ENCODE data around the gene DIABLO.
A peak's percentile ranks its signal among the peaks of the same experiment; 100 is the strongest.
"Not testable (repeated sequence)": the region's sequence is repeated elsewhere in the genome, so short reads cannot be mapped to it uniquely, and the experiment has no call there.

DIABLO gene

DNA sequence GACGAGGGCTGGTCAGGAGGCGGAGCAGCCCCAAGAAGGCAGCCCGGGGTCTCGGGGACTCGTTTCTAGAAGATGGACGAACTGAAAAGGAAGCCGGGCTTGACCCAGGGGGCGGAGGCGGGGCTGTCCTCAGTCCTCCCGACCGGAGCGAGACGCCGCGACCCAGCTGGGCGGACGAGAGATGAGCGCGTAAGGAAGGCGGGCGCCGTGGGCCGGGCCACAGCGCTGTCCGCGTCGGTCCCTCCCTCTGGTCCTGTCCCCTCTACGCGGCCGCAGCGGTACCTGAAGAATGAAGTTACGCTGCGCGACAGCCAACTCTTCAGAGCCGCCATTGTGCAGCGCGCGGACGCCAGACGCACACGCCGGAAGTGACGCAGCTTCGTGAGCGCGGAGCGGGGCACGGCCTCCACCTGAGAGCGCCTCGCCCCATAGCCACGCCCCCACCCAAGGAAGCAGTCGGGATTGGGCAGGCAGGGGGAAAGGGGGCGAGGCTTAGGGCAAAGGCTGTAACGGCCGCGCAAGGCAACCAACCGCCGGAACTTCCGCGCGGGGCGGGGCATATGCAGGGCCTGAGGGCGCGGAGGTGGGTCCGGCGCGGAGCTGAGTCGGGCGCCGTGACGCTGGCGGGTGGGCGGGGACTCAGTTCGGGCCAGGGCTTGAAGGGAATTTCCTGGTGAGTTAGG lies at the start of gene DIABLO:
DIABLO (minus strand) TSS at position 370 of the 683 bp plus-strand sequence; CDS start at position 332, 38 bp downstream.
- peak; percentile 100 for DNase-seq

DNA sequence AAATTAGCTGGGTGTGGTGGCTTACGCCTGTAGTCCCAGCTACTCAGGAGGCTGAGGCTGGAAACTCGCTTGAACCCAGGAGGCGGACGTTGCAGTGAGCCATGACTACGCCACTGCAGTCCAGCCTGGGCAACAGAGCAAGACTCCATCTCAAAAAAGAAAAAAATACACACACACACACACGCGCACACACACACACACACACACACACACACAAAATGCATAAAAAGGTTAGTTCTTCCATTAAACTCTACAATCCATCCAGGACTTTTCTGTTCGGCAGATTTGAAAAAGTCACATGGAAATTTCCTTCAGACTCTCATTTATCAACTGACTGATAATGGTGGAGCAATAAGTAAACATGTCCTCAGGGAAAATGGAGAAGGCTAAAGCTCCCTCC lies 49.6 kb upstream of the DIABLO start:
- DNase-seq = no peak

DNA sequence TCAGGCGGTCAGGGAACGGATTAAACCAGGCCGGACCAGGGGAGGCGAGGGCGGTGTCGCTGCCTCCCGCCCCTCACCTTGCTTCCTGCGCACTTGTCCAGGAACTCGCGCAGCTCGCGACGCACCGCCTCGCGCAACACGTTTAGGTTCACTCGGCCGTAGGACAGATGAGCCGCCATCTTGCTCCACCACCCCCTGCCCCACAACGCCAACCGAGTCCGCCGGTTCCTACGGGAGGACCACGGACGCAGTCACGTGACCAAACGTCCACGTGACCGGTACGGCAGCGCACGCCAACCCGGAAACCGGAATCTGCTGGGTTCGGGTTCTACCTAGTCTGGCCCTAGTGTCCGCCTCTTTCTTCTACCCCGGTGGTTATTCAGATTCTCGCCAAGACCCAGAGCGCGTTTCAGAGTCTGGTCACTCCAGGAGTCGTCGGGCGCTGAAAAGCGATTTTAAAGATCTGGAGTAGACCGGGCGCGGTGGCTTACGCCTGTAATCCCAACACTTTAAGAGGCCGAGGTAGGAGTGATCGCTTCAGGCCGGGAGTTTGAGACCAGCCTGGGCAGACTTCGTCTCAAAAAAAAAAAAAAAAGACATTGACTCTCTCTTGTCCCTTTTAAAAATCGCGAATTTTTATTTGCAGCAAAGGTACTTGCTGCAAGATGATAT lies 40.5 kb upstream of the DIABLO start, which contains the start of gene VPS33A:
VPS33A (minus strand) TSS at position 265 of the 672 bp plus-strand sequence; CDS start at position 179, 86 bp downstream.
- DNase-seq = peak; percentile 92

DNA sequence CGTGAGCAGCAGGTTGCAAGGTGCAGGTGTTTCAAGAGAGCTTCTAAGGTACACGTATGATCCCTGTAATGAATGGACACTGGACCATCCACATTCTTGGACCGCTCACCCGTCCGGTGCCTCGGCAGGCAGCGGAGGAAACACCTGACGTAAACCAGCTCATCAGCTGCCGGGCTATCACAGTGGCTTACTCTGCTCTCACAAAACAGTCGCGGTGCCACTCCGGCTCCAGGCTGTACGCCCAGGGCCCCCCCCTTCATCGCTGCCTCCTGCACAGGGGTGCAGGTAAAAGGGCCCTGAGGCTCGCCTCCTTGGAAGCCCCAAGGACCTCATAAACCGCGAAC lies 40.0 kb upstream of the DIABLO start:
- DNase-seq = no peak

DNA sequence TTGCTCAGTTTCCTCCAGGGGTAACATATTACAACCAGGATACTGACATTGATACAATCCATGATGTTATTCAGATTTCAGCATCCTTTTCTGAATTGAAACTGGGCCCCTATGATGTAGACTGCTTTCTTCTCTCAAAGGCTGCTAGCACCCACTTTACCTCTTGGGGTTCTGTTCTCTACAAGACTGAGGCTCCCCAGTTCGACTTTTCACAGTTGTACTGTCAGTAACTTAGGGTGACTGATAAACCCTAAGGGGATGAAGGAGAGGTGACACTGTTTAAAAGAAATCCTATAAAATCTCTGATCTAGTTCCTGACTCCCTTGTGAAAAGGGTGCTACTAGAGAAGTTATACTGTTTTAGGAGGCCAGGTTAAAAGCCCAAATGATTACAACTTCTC lies 39.6 kb upstream of the DIABLO start:
- no peak for DNase-seq

DNA sequence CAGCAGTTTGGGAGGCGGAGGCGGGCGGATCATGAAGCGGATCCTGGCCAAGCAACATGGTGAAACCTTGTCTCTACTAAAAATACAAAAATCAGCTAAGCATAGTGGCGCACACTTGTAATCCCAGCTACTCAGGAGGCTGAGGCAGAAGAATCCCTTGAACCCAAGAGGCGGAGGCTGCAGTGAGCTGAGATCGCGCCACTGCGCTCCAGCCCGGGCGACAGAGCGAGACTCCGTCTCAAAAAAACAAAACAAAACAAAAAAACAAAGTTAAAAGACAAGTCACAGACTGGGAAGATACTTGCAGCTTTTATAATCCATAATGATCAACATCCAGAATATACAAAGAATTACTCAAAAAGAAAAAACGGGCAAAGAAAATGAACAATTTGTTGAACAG lies 34.9 kb upstream of the DIABLO start:
- not testable (repeated sequence) for DNase-seq

DNA sequence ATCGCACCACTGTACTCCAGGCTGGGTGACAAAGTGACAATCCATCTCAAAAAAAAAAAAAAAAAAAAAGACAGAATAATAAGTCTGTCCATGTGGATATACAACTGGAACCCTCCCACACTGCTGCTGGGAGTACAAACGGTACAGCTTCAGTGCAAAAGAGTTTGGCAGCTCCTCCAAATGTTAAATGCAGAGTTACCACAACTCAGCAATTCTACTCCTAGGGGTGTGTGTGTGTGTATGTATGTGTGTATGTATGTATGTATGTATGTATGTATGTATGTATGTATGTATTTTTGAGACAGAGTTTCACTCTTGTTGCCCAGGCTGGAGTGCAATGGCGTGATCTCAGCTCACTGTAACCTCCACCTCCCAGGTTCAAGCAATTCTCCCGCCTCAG lies 33.1 kb upstream of the DIABLO start:
- DNase-seq = not testable (repeated sequence)

DNA sequence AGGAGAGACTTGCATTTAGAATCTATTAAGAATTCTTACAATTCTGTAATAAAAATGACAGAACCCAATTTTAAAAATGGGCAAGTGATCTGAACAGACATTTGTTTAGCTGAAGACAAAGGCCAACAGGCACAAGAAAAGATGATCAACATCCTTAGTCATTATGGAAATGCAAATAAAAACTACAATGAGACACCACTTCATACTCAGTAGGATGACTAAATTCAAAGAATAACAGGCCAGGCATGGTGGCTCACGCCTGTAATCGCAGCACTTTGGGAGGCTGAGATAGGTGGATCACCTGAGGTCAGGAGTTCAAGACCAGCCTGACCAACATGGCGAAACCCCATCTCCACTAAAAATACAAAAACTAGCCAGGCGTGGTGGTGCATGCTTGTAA lies 32.6 kb upstream of the DIABLO start:
- not testable (repeated sequence) for DNase-seq

DNA sequence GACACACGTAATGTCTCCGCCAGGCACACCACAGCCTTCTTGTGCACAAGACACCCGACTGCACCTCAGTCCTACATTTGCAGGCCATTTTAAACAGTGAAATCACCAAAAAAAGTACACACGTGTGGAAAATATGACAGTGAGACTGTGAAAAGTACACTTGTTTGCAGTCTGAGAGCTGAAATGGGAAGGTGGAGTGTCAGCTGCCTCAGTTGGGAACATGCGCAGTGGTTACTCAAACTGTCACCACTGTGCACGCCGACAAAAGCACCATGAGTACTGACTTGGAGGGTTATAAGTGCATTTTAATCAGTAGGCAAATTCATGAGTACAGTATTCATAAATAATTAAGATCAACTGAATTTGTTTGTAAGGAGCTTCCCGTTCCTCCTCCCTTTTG lies 24.7 kb upstream of the DIABLO start:
- no peak for DNase-seq

DNA sequence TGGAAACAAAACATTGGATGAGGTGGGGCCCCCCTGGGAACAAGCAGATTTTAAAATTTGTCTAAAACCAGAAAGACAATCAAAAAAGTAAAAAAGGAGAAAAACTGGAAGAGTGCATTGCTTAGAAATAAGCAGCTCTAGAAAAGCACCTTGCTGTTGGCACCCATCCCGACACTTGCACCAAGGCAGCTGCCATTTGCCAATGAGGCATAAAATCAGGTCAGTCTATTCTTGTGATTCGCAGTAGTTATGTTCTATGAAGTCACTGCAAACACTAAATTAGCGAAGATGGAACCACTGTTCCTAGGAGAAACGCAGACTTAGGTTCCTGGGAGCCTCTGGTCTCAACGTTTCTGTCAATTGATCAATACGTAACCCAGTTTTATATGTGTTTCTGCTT lies 24.2 kb upstream of the DIABLO start:
- DNase-seq = no peak

DNA sequence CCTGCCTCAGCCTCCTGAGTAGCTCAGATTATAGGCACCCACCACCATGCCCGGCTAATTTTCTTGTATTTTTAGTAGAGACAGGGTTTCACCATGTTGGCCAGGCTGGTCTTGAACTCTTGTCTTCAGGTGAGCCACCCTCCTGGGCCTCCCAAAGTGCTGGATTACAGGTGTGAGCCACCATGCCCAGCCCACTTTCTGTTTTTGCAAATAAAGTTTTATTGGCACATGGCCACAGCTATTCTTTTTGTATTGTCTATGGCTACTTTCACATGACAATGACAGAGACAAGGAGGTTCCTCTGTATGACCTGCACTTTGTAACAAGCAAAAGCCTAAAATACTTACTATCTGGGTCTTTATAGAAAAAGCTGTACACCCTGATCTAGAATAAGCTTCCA lies 19.7 kb upstream of the DIABLO start:
- no peak for DNase-seq

DNA sequence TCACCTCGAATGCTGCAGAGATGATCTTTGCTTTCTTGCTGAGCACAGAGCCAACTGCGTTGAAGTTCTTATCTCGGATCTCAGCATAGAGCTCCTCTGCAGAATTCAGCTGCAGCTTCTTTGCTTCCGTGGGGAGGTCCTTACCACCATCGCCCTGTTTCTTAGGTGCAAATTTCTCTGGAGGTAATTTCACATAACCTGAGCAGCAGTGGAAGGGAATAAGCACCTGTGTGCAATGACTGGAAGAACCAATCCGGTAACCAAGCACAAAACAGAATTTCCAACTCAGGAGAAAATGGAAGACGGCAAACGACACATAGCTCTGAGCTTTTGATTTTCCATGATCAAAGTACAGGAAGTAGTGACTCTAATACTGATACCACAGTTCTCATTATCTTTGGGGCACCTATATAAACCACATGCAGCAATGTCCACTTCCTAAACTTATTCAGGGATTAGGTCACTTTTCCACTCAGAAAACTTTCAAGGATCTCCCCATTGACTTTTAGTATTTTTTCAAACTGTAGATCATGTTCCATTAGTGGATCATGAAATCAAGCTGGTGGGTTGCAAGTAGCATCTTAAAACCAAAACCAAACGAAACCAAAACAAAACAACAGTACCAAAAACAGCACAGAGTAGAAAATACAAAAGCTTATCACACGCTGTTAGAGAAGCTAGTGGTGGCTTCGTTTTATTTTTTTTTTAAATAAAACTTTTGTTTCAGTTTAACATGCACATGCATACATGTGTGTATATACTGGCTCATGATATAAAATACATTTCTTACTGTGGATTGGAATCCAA lies 18.9 kb upstream of the DIABLO start:
- no peak for DNase-seq

DNA sequence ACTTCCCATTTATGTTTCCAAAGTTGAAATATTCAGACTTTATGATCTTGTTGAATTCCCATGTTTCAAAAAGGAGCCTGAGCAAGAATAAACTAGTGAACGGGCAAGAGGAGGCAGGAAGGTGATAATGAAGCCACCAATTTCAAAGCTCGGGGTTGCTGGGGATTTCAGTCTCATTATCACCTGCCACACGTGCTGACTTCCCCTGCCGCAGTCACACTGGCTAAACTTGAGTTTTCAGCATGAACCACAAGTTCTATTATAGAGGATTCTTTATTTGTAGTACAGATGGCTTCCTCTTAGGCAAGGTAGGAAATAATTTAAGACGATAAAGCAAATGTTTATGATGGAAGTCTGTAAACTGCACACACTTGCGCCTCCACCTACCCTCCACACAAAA lies 18.1 kb upstream of the DIABLO start:
- no peak for DNase-seq

DNA sequence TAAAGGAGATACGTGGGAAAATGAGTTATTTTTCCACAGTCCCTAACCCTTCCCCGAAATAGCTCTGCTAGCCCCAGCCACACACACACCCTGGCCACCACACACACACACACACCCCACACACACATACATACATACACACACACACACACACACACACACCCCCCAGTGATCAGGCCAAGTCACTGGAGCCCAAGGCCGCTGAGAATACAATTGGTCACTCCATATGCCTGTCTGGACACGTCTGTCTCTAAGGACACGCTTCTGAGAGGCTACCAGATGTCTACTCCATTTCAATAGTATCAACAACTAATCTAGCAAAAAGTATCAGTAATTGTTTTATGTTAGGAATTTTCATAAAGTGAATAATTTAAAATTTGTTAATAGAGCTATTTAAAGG lies 13.0 kb upstream of the DIABLO start:
- DNase-seq = no peak

DNA sequence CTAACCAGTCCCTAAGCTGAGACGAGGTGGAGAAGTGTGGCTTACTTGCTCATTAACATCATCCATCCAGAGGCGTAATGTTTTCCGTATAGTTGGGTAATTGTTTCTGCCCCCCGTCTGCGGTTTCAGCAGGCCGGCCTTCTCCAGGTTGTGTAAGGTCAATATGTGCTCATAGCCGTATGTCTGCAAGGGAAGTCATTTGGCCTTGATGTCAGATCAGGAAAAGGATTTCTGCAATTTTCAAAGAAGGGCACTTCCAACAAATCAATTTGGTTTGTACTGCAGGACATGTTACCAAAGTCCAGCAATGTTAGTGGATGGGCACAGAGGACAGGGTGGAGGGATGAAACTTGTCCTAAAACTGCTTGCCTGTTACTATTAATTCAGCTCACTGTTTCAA lies 9.9 kb upstream of the DIABLO start:
- DNase-seq = no peak

DNA sequence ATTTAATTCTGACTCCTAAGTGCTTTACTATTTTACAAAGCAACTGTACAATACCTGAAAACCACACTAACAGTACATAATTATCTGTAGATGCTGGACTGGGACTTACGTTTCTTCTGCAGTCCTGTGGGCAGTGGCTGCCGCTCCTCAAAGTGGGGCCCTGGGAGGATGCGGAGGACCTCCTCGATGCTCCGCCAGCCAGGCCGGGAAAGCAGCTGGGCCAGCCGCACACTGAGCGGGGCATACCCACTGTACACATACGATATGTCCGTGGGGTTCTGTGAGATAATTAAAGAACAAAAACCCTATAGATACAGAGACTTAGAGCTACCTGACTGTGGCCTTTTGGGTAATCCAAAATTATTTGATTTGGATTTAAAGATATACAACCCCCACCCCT lies 6.8 kb upstream of the DIABLO start:
- DNase-seq = no peak

DNA sequence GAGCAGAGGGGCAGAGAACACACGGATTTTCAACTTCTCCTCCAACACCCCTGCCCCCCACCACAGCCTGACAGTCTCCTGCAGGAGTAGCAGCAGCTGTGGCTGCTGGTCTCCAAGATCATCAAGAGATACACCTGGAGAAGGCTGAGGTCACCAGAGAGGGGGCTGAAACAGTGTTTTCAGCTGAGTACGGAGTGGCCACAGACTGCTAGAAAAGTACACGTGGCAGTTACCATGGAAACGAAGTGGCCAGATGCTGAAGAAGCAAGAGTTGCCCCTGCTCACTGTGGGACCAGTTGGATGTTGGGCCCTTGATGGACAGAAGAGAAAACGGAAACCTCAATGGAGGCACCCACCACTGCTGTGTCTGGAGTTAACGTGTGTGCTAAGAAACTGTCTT lies 4.9 kb upstream of the DIABLO start:
- no peak for DNase-seq

DNA sequence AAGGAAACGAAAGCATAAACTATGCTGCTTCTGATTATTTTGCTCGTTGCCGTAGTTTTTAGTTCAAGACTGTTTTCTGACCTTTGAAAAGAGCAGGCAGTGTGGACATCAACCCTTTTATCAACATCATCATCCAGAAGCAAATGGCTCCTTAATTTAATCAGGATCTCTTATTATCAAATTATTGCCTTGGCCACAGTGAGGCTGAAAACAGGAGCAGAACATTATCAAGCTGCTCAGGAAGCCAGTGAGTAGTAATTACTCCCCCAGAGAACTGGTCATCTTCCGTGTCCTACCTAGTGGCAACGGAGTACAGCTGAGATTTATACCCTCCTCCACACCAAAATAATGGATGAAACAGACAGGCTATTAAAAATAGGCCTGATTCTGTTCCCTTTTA lies 2.2 kb upstream of the DIABLO start:
- no peak for DNase-seq

DNA sequence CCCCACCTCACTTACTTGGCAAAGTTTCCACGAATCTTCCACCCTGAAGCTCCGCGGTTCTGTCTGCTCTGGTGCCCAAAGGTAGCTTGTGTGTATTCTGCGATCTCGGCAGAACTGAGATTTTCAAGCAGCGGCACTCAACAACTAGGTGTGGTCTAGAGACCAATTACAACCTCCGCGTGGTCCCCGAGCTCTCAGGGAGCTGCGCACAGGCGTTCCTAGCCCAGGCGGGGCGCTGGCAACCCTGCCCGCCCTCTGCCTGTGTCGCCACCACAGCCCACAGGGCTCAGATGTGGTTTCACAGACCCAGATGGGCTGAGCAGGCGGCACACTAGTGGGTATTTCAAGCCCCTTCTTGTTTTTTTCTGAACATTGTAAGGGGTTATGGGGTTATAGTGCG lies 1.5 kb upstream of the DIABLO start:
- peak; percentile 9 for DNase-seq

DNA sequence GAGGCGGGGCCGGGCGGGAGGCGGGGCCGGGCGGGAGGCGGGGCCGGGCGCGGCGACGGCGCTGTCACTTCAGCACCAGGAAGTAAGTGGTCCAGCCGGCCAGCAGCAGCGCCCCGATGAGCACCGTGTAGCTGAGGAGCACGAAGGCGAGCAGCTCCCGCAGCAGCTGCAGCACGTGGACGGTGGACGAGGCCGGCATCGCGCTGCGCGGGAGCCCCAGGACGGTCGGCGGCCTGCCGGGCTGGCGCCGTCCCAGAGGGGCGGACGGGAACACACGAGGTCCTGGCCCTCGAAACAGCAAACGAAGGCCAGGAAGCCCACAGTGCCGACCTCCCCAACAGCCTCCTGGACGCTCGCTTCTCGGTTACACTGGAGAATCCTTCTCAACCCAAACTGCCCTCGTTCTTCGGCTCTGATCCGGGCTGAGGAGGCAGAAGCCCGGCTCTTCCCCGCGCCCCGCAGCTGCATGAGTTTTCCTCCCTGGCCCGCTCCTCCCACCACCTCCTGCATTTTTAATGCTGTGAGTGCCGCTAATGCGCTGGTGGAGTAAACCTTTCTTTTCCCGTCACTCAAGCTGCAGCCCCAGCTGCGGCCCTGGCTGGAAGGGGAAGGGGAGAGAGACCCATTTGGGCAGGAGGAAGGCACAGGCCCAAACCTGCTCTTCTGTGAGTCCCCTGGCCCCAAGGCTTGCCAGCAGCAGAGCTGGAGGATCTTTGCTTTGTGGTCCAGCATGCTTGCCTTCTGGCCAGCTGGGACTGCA lies 694 bp upstream of the DIABLO start:
- DNase-seq = no peak

DNA sequence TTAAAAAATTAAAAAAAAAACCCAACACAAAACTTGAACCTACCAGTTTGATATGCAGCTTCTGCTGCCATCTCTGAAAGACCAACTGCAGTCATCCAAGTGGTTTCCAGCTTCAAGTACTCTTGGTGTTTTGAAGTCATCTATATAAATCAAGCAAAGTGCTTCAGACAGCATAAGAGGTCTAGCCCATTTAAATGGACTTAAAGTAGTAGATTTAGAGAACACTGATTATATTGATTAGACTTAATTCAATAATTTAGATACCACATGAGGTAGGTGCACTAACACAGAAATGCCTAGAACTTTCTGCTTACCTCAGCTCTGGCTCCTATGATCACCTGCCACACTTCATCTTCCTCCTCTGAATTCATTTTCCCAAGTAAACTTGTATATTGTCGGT lies 9.4 kb downstream of the DIABLO start:
- no peak for DNase-seq

DNA sequence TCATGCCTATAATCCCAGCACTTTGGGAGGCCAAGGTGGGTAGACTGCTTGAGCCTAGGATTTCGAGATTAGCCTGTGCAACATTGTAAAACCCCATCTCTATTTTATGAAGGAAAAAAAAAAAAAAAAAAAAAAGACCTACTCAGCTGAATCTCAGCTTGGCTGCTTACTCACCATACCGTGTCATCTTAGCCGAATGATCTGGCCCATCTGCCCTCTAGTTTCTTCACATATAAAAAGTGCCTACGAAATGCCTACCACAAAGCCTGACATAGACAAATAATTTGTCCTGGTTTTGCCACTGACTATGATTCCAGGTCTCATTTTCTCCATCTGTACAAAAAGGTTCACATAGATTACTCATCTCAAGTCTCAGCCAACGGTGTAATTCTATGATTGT lies 10.1 kb downstream of the DIABLO start:
- DNase-seq = no peak

All from stimulated activated CD4-positive, alpha-beta T cell treated with anti-CD3 and anti-CD28 coated beads, Interleukin-4, amount 100 ng/mL, for 1 hour (primary cell).